ENCODE results near the gene RER1.

Gene RER1

DNA sequence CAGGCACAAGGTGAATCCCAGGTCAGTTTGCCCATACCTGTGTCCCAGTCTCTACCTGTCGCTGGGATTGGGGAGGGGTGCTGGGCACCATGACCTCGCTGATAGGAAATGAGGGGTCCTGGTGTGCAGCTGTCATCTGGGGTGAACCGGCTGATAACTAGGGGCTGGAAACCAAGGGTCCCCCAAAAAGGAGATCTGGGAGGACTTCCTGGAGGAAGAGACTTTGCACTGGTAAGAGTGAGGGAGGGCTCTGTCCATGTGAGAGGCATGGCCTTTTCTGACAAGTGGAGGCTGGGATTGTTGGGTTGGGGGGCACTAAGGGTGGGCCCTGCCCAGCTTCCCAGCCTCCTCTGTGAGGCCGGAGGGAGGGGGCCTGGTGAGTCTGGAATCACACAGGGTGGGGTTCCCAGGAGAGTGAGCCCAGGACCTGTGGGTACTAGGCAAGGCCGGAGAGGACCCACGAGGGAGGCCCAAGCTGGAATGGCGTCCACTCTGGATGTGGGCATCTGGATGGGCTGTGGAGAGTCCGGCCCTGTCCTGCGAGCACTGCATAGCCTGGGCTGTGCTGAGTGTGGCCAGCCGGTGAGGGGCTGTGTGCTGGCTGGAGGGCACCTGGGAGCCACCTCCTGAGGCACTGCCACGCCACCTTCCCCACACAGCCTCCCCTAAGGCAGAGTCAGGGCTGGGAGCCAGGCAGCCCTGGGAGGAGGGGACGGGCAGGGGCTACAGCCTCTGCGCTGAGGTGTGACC is 25.6 kb downstream of the RER1 start:
- Histone ChIP-seq H3K4me1 (ENCODE audit: insufficient read depth, low read length) (peaks cover 6% of the 10 kb centered on the region; the same call in 1 of the 2 replicates), H3K9ac (ENCODE audit: low read depth, low read length) (no peak overlapping the region), H3K36me3 (ENCODE audit: insufficient read depth, low read depth, low read length) (no peaks in the 10 kb centered on the region), H3K4me3 (ENCODE audit: low read length) (no peak overlapping the region), H3K9me3 (ENCODE audit: insufficient read depth, low read depth, low read length) (no peaks in the 10 kb centered on the region), H3K27ac (ENCODE audit: low read length) (no peak overlapping the region), H3K27me3 (ENCODE audit: insufficient read depth, low read length) (no peaks in the 10 kb centered on the region; the same call in 1 of the 2 replicates)

DNA sequence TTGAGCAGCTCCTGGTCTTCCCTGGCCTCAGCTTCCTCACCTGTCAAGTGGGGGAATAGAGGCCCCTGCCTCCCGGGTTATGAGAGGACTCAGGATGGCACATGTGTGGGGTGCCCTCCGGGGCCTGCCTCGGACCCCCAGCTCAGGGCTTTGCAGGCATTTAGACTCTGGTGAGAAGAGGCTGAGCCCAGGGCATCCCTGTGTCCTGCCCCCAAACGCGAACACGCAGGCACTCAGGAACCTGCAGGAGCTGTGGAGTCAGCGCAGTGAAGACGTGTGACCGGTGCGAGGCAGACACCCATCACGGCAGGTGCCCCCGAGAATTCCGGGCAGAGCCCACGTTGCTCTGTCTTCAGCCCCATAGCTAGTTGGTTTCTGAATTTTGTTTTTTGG is 26.2 kb downstream of the RER1 start:
- H3K27ac ChIP-seq (ENCODE audit: low read length) = no peak overlapping the region
- H3K4me3 ChIP-seq (ENCODE audit: low read length) = no peak overlapping the region
- H3K9ac ChIP-seq (ENCODE audit: low read depth, low read length) = no peak overlapping the region
- no peaks in the 10 kb centered on the region for H3K9me3 ChIP-seq (ENCODE audit: insufficient read depth, low read depth, low read length)
- H3K36me3 ChIP-seq (ENCODE audit: insufficient read depth, low read depth, low read length) = no peaks in the 10 kb centered on the region
- peaks cover 6% of the 10 kb centered on the region; the same call in 1 of the 2 replicates for H3K4me1 ChIP-seq (ENCODE audit: insufficient read depth, low read length)
- no peaks in the 10 kb centered on the region; the same call in 1 of the 2 replicates for H3K27me3 ChIP-seq (ENCODE audit: insufficient read depth, low read length)

DNA sequence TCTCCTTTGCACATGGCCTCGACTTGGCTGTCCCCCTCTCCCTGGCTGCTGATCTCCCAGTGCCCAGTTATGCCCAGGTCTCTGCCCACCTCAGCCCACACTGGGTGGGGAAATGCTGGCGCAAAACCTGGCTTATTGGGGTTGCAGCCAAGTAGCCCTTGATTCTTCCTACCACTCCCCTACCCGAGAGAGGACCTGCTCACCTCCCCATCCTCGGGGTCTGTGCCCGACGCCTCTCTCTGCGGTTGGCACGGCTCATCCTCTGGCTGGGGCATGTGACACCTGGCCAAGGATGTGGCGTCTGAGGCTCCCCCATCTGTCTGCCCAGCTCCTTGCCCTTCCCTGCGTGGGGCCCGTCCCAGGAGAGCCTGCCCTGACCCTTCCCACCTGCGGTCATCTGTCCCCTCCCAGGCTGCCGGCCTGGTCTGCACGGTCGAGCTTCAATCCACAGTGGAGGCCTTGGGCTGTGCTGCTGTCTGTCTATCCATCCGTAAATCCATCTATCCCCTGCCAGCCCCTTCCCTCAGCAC is 27.2 kb downstream of the RER1 start:
- Histone ChIP-seq H3K9ac (ENCODE audit: low read depth, low read length) (no peak overlapping the region), H3K9me3 (ENCODE audit: insufficient read depth, low read depth, low read length) (no peaks in the 10 kb centered on the region)

DNA sequence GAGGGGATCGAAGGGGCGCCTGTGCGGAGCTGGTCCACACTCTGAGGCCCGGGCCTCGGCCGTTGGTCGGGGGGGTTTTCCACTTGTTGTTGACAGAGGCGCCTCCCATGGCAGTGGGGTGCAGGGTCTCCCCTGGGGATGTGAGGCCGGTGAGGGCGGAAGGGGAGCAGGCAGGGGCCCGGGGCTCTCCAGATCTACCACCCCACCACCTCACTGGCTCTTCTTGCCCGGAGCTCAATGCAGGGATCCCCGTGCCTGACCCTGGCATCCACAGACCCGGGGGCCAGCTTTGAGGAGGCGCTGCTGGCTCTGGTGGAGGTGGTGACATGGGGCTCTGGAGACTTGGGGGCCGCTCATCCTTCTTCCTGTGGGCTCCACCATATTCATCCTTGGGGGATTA is 27.8 kb downstream of the RER1 start:
- no peak overlapping the region for H3K9ac ChIP-seq (ENCODE audit: low read depth, low read length)
- no peaks in the 10 kb centered on the region for H3K36me3 ChIP-seq (ENCODE audit: insufficient read depth, low read depth, low read length)
- no peaks in the 10 kb centered on the region for H3K9me3 ChIP-seq (ENCODE audit: insufficient read depth, low read depth, low read length)
- H3K4me1 ChIP-seq (ENCODE audit: insufficient read depth, low read length) = no peaks in the 10 kb centered on the region
- no peak overlapping the region for H3K4me3 ChIP-seq (ENCODE audit: low read length)
- H3K27ac ChIP-seq (ENCODE audit: low read length) = no peak overlapping the region
- no peaks in the 10 kb centered on the region; the same call in 1 of the 2 replicates for H3K27me3 ChIP-seq (ENCODE audit: insufficient read depth, low read length)

More for the DNA sequence above, 27.2 kb downstream of the RER1 start:
- H3K4me1 ChIP-seq (ENCODE audit: insufficient read depth, low read length) = peaks cover 4% of the 10 kb centered on the region; the same call in 1 of the 2 replicates
- no peaks in the 10 kb centered on the region; the same call in 1 of the 2 replicates for H3K27me3 ChIP-seq (ENCODE audit: insufficient read depth, low read length)
- no peak overlapping the region for H3K4me3 ChIP-seq (ENCODE audit: low read length)
- H3K36me3 ChIP-seq (ENCODE audit: insufficient read depth, low read depth, low read length) = no peaks in the 10 kb centered on the region
- no peak overlapping the region for H3K27ac ChIP-seq (ENCODE audit: low read length)

DNA sequence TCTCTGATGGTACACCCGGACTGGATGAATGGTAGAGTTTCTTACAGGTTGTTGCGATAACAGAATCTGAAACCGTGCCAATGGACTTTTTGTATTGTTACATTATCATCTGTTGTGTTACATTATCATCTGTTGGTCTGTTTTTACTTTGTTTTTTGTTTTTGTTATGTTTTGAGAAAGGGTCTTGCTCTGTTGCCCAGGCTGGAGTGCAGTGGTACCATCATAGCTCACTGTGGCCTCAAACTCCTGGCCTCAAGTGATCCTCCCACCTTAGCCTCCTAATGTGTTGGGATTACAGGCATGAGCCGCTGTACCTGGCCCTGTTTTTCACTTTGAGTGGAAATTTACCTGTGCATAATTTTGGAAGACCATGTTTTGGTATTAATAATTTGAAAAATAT is 30.9 kb downstream of the RER1 start:
- H3K27ac ChIP-seq (ENCODE audit: low read length) = no peak overlapping the region
- no peaks in the 10 kb centered on the region for H3K4me1 ChIP-seq (ENCODE audit: insufficient read depth, low read length)
- H3K36me3 ChIP-seq (ENCODE audit: insufficient read depth, low read depth, low read length) = no peaks in the 10 kb centered on the region
- no peak overlapping the region for H3K4me3 ChIP-seq (ENCODE audit: low read length)
- no peaks in the 10 kb centered on the region for H3K9me3 ChIP-seq (ENCODE audit: insufficient read depth, low read depth, low read length)
- no peaks in the 10 kb centered on the region; the same call in 1 of the 2 replicates for H3K27me3 ChIP-seq (ENCODE audit: insufficient read depth, low read length)
- no peak overlapping the region for H3K9ac ChIP-seq (ENCODE audit: low read depth, low read length)

DNA sequence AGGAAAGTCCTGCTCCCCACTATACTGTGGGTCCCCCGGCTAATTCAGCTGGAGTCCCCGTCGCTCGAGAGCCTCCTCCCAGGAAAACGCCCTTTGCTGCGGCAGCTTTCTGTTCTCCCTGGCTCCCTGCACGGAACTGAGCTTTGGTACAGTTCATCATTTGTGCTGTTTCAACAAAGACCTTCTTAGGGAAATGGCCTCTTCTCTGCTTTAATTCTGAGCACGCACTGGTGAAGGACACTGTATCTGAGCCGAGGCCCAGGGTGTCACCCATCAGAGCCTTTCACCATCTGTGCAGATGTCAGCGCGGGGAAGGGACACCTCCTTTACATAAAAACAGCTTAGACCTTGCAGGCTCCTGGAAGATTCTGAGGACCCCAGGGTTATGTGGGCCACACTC is 34.3 kb downstream of the RER1 start:
- Histone ChIP-seq H3K27me3 (ENCODE audit: insufficient read depth, low read length) (no peaks in the 10 kb centered on the region), H3K4me1 (ENCODE audit: insufficient read depth, low read length) (no peaks in the 10 kb centered on the region), H3K9ac (ENCODE audit: low read depth, low read length) (no peak overlapping the region), H3K9me3 (ENCODE audit: insufficient read depth, low read depth, low read length) (no peaks in the 10 kb centered on the region), H3K36me3 (ENCODE audit: insufficient read depth, low read depth, low read length) (no peaks in the 10 kb centered on the region), H3K27ac (ENCODE audit: low read length) (no peak overlapping the region), H3K4me3 (ENCODE audit: low read length) (no peak overlapping the region)

DNA sequence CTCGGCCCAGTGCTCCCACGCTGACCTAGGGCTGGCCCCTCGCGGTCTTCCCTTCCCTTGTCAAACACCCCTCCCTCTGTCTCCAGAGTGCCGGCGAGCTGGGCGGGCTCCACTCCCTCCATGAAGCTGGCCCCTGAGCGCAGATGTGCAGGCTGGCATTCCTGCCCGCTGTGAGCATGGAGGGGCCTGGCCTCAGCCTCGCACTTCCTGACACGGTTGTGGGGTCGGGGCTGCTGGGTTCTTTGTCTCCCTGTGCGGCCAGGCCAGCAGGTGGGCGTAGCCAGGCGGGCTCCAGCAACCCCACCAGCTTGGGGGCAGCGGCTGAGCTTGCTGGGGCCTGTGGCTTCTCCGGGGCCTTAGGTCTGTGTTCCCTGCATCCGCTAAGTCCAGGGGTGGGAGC is 34.9 kb downstream of the RER1 start:
- H3K4me1 ChIP-seq (ENCODE audit: insufficient read depth, low read length) = no peaks in the 10 kb centered on the region
- no peak overlapping the region for H3K4me3 ChIP-seq (ENCODE audit: low read length)
- H3K27ac ChIP-seq (ENCODE audit: low read length) = no peak overlapping the region
- no peaks in the 10 kb centered on the region for H3K36me3 ChIP-seq (ENCODE audit: insufficient read depth, low read depth, low read length)
- no peaks in the 10 kb centered on the region for H3K9me3 ChIP-seq (ENCODE audit: insufficient read depth, low read depth, low read length)
- no peak overlapping the region for H3K9ac ChIP-seq (ENCODE audit: low read depth, low read length)
- no peaks in the 10 kb centered on the region for H3K27me3 ChIP-seq (ENCODE audit: insufficient read depth, low read length)

DNA sequence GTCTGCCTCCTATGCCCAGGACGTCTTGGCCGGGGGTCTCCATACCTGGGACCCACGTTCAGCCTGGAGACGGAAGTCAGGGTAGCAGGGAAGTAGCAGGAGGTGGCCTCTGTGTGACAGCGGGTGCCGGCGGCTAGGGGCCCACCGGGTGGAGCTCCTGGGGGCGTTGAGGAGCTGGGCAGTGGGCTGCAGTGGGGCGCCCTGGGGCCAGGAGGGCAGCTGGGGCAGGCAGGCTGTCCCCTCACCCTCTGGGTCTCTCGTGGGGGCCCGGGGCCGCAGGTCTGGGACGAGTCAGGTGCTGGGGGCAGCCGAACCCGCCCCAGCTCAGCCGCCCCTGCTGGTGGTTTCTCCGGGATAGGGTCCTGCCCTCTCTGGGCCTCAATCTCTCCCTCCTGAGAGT is 35.4 kb downstream of the RER1 start:
- H3K4me3 ChIP-seq (ENCODE audit: low read length) = no peak overlapping the region
- no peaks in the 10 kb centered on the region for H3K36me3 ChIP-seq (ENCODE audit: insufficient read depth, low read depth, low read length)
- H3K4me1 ChIP-seq (ENCODE audit: insufficient read depth, low read length) = no peaks in the 10 kb centered on the region
- H3K27me3 ChIP-seq (ENCODE audit: insufficient read depth, low read length) = no peaks in the 10 kb centered on the region
- H3K9ac ChIP-seq (ENCODE audit: low read depth, low read length) = no peak overlapping the region
- H3K9me3 ChIP-seq (ENCODE audit: insufficient read depth, low read depth, low read length) = no peaks in the 10 kb centered on the region
- H3K27ac ChIP-seq (ENCODE audit: low read length) = no peak overlapping the region

DNA sequence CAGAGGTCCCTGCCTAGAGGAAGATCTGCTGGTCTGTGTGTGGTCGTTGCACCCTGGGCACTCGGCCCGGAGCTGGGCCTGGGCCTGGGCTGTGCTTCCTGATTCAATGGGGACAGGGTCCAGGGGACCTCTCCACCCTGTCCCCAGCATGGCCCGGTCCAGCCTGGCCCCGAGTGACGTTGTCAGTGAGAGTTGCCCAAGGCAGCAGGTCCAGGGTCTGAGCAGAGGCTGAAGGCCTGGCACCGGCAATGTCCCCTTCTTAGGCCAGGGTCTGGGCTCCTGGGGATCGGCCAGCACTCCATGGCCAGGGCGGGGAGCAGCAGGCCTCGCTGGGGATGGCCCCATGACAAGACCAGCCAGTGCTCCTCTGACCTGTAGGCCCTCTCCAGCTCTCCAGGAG is 36.3 kb downstream of the RER1 start:
- Histone ChIP-seq H3K27me3 (ENCODE audit: insufficient read depth, low read length) (no peaks in the 10 kb centered on the region), H3K36me3 (ENCODE audit: insufficient read depth, low read depth, low read length) (no peaks in the 10 kb centered on the region), H3K9ac (ENCODE audit: low read depth, low read length) (no peak overlapping the region), H3K27ac (ENCODE audit: low read length) (no peak overlapping the region), H3K9me3 (ENCODE audit: insufficient read depth, low read depth, low read length) (no peaks in the 10 kb centered on the region), H3K4me3 (ENCODE audit: low read length) (no peak overlapping the region), H3K4me1 (ENCODE audit: insufficient read depth, low read length) (no peaks in the 10 kb centered on the region)

DNA sequence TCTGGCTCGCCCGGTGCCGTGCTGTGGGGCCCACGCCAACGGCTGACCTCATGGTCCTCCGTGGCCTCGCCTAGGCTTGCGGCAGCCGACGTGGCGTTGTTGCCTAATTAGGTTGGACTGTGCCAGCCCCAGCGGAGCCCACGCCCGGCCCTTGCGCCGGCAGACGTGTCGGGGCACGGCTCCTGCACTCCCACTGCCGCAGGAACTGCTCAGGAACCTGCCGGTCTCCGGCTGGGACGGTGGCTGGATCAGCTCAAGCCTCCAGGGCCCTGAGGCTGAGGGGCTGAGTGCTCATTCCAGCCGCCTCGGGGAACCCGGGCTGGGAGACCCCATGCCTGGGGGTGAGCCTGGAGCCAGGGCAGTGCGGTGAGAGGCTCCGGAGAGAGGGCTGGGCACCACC is 36.8 kb downstream of the RER1 start:
- no peak overlapping the region for H3K4me3 ChIP-seq (ENCODE audit: low read length)
- H3K4me1 ChIP-seq (ENCODE audit: insufficient read depth, low read length) = no peaks in the 10 kb centered on the region
- no peak overlapping the region for H3K27ac ChIP-seq (ENCODE audit: low read length)
- no peak overlapping the region for H3K9ac ChIP-seq (ENCODE audit: low read depth, low read length)
- H3K9me3 ChIP-seq (ENCODE audit: insufficient read depth, low read depth, low read length) = no peaks in the 10 kb centered on the region
- H3K27me3 ChIP-seq (ENCODE audit: insufficient read depth, low read length) = no peaks in the 10 kb centered on the region; the same call in 1 of the 2 replicates
- H3K36me3 ChIP-seq (ENCODE audit: insufficient read depth, low read depth, low read length) = no peaks in the 10 kb centered on the region

DNA sequence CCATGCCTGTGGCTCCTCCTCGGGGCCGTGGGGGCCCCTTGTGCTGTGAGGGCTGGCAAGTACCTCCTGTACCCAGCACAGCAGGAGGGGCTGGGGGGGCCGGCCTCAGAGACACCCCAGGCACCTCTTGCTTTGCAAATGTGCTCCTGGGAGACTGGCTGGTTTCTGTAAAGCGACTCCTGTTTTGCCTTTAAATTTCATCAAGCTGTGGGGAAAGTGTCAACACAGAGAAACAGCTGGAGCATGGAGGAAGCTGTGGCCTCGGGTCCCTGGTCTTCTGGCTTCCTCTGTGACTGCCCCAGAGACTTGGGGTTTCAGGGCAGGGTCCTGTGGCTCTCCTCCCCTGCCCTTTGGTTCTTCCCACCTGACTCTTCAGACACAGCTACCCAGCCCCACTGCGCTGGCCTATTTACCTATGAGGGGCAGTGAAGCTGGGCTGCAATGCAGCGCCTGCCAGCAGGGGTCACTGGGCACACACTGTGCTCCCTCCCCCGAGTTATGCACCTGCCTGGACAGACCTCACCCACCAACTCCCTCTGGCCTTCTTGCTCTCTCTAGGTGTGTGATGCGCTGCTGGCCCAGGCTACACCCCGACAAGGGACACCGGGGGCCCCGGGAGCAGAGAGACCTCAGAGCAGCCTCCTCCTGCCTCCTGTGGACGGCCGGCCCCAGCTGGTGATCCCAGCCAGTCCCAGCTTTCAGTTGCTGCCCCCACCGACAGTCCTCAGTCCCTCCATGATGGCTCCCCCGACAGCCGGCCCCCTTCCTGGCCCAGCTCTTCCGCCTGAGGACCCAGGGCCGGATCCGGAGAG is 38.3 kb downstream of the RER1 start:
- H3K27ac ChIP-seq (ENCODE audit: low read length) = no peak overlapping the region
- H3K9me3 ChIP-seq (ENCODE audit: insufficient read depth, low read depth, low read length) = no peaks in the 10 kb centered on the region
- no peak overlapping the region for H3K4me3 ChIP-seq (ENCODE audit: low read length)
- no peaks in the 10 kb centered on the region for H3K4me1 ChIP-seq (ENCODE audit: insufficient read depth, low read length)
- H3K36me3 ChIP-seq (ENCODE audit: insufficient read depth, low read depth, low read length) = no peaks in the 10 kb centered on the region
- no peak overlapping the region for H3K9ac ChIP-seq (ENCODE audit: low read depth, low read length)
- H3K27me3 ChIP-seq (ENCODE audit: insufficient read depth, low read length) = no peaks in the 10 kb centered on the region; the same call in 1 of the 2 replicates
